Measurements from ENCODE around the gene LRRC38.

GRCh38 chr1:13432251-13432650 lies 81.6 kb downstream of the LRRC38 start:
- no peak for TF ChIP-seq EZH2 (IDR thresholded peaks at IDR 0.05; ENCODE audit: low read depth)
- TF ChIP-seq CTCF (conservative IDR thresholded peaks at IDR 0.05) = no peak

All from PC-9 (cell line).